ENCODE data around the gene MAP2K6. TPM values are rescaled to one million over a fixed set of nuclear protein-coding genes. Genes with fewer than 3 reads are reported as not detected.

MAP2K6 gene
- total and polyA plus RNA-seq, 10 donors: 3.4 to 36.3 (median 10.2) TPM

DNA sequence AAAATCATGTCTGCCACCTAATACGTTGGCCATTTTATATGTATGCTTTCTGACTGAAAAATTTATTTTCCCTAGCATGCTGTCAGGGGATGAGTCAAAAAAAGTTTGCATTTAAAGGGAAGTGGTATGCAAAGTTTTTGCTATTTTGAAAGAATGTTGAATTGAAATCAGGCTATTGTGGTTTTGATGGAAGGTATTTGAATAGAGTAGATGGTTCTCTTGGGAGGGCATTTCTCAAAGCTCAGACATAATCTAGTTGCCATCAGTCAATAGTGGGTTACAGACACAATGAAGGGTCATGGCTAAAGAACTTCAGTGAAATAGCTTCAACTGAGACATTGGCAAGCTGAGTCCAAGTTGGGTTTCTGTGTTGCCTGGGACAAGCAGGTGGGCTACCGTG is 102.4 kb downstream of the MAP2K6 start:
- Histone ChIP-seq H3K4me3 (no peak overlapping the region), H3K27ac (no peak overlapping the region), H3K4me1 (peaks cover 0 to 16% (median 0%) of the 10 kb centered on the region in 6 donors), H3K27me3 (replicated peaks in 1 of 7) (no peaks in the 10 kb centered on the region), H3K36me3 (peaks cover 0 to 91% (median 35%) of the 10 kb centered on the region in 6 donors), H3K9me3 (no peaks in the 10 kb centered on the region)
- no peak for DNase-seq
- 53 to 79% (median 68%) methylated on average over 2 of the region's 2 CpGs for WGBS, 5 donors
- TF ChIP-seq POLR2A (IDR thresholded peaks at IDR 0.05) (no peak), POLR2AphosphoS5 (IDR thresholded peaks at IDR 0.05) (no peak)
- TF ChIP-seq, protein P1, sequence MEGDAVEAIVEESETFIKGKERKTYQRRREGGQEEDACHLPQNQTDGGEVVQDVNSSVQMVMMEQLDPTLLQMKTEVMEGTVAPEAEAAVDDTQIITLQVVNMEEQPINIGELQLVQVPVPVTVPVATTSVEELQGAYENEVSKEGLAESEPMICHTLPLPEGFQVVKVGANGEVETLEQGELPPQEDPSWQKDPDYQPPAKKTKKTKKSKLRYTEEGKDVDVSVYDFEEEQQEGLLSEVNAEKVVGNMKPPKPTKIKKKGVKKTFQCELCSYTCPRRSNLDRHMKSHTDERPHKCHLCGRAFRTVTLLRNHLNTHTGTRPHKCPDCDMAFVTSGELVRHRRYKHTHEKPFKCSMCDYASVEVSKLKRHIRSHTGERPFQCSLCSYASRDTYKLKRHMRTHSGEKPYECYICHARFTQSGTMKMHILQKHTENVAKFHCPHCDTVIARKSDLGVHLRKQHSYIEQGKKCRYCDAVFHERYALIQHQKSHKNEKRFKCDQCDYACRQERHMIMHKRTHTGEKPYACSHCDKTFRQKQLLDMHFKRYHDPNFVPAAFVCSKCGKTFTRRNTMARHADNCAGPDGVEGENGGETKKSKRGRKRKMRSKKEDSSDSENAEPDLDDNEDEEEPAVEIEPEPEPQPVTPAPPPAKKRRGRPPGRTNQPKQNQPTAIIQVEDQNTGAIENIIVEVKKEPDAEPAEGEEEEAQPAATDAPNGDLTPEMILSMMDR (IDR thresholded peaks at IDR 0.05 in 8 of 11, conservative IDR thresholded peaks at IDR 0.05 in 3 of 11): no peak
- intact Hi-C loops (cut with DNase I; ENCODE audit: low total_unique reads): no loop called here

DNA sequence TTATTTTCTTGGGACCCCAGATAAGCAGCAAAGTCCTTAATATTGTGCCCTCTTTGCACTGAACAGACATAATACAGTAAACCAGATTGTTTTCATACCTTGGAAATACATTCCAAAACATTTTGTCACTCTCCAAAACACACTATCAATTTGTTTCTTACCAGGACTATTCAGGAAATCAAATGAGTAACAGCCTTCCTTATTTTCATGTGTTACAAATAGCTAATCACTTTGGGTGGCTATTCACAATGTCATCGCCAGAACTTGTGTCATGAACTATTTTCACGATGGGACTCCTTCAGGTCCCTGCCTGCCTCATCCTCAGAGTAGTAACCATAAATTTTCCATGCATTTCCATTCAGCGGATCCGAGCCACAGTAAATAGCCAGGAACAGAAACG is 104.5 kb downstream of the MAP2K6 start:
- Histone ChIP-seq H3K36me3 (peaks cover 0 to 95% (median 37%) of the 10 kb centered on the region in 6 donors), H3K9me3 (no peaks in the 10 kb centered on the region), H3K4me3 (no peak overlapping the region), H3K4me1 (peaks cover 0 to 16% (median 5%) of the 10 kb centered on the region in 6 donors), H3K27ac (no peak overlapping the region), H3K27me3 (replicated peaks in 1 of 7) (no peaks in the 10 kb centered on the region)
- no peak for DNase-seq
- 92 to 100% (median 96%) methylated on average over 5 of the region's 5 CpGs for WGBS, 5 donors
- TF ChIP-seq POLR2AphosphoS5 (IDR thresholded peaks at IDR 0.05) (no peak), POLR2A (IDR thresholded peaks at IDR 0.05) (no peak)
- TF ChIP-seq, protein P1 (IDR thresholded peaks at IDR 0.05 in 8 of 11, conservative IDR thresholded peaks at IDR 0.05 in 3 of 11): no peak
- intact Hi-C loops (cut with DNase I; ENCODE audit: low total_unique reads): no loop called here

DNA sequence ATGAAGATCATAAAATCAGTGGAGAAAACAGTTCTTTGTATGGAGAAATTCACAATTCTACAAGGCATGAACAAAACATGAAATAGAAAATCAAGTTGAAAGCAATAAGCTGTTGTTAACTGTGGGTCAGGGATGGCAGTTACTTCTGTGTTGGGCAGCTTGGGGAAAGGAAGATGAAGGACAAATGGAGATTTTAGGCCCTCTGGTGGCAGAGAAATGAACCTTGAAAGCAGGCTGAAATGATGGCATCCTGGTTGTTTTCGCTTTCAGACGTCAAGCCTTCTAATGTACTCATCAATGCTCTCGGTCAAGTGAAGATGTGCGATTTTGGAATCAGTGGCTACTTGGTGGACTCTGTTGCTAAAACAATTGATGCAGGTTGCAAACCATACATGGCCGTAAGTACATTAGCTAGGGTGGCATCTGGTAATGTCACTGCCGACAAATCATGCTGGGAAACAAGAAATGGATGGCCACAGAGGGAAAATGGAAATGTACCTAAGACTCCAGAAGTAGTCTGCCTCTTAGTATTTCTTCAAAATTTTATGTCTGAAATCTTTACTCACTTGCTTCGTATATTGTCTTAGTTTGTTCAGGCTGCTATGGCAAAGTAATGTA is 108.9 kb downstream of the MAP2K6 start:
- Histone ChIP-seq H3K27me3 (replicated peaks in 1 of 7) (no peaks in the 10 kb centered on the region), H3K36me3 (peaks cover 0 to 98% (median 41%) of the 10 kb centered on the region in 6 donors), H3K9me3 (no peaks in the 10 kb centered on the region), H3K27ac (no peak overlapping the region), H3K4me3 (no peak overlapping the region), H3K4me1 (peaks cover 0 to 8% (median 2%) of the 10 kb centered on the region in 6 donors)
- no peak for TF ChIP-seq POLR2AphosphoS5 (IDR thresholded peaks at IDR 0.05)
- TF ChIP-seq, protein P1 (IDR thresholded peaks at IDR 0.05 in 8 of 11, conservative IDR thresholded peaks at IDR 0.05 in 3 of 11): peak; percentile 47 to 74 (median 61)
- no peak for DNase-seq
- intact Hi-C loops (cut with DNase I; ENCODE audit: low total_unique reads): no loop called here
- 57 to 67% (median 60%) methylated on average over 7 of the region's 7 CpGs for WGBS, 5 donors

DNA sequence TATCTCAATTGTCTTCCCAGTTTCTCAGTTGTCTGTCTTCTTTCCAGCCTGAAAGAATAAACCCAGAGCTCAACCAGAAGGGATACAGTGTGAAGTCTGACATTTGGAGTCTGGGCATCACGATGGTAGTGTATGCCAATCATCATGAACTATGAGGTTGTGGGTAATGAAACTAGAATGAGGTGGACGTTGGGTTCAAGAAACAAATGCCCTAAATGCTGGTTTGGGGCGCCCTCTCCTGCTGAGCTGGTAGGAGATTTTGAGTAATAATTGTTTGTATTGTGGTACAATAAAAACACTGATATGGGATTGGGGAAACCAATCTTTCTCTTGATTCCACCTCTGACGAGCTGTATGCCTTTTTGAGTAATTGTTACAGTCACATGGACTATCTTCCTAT is 110.4 kb downstream of the MAP2K6 start:
- 81 to 86% (median 85%) methylated on average over 4 of the region's 4 CpGs for WGBS, 5 donors
- TF ChIP-seq, protein P1 (IDR thresholded peaks at IDR 0.05 in 8 of 11, conservative IDR thresholded peaks at IDR 0.05 in 3 of 11): no peak
- TF ChIP-seq POLR2AphosphoS5 (IDR thresholded peaks at IDR 0.05) (no peak), POLR2A (IDR thresholded peaks at IDR 0.05) (no peak)
- Histone ChIP-seq H3K9me3 (no peaks in the 10 kb centered on the region), H3K4me1 (peaks cover 0 to 8% (median 2%) of the 10 kb centered on the region in 6 donors), H3K36me3 (peaks cover 0 to 97% (median 30%) of the 10 kb centered on the region in 6 donors), H3K27ac (no peak overlapping the region), H3K27me3 (replicated peaks in 1 of 7) (no peaks in the 10 kb centered on the region), H3K4me3 (no peak overlapping the region)
- DNase-seq: no peak
- intact Hi-C loops (cut with DNase I; ENCODE audit: low total_unique reads): loop anchor here (5.0 kb wide), 1 partner anchor 188 kb away; no protein-coding TSS in a partner anchor

Data from spleen (tissue), 11 donors.